HG03175 (cell line): ENCODE results near the gene MBP.

ENCODE experiments used
- ATAC-seq: cut with Tn5 transposase; IDR thresholded peaks from one replicate; pipeline ENCODE4 v1.9.1; 2021; ENCODE audit warnings: mild to moderate bottlenecking, moderate library complexity; ENCODE audit not compliant: unreplicated experiment

Gene MBP

DNA sequence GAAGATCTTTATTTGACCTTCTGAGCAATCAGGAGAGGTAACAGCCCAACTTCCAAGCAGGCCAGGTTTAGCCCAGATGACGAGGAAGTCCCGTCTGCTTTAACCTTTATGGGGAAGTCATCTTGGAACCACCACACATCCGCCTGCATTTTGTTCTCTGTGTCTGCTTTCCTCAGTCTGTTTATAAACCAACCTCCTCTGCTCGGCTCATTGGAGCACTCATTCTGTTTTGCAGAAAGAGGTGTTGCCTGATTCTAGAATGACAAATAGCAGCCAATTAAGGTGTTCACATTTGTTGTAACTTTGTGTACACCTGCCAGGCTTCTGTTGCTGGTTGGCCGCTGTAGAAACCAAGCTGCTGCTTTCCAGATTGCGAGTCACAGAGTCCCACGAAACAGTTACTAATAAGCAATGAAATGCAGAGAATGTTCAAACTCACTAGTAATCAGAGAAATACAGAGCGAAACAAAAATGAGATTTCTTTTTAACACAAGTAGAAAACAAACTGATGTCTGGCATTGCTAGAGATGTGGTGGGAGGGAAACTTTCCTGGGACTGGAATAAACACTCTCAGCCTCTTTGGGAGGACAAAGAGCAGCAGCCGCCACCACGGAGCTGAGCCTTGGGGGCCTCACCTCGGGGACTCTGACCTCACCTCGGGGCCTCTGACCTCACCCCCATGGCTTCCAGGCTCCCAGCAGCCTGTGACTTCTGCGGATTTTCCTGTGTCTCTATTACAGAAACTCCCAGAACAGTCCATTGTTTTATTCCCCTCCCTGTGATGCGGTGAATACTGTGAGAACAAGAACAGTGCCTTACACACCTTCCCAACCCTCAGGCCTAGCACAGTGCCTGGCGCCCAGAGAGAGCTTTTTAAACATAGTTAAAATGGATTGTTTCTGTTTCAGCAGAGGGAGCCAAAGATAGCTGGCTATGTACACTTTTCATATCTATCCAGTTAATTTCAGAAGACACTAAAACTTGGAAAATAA, 64.0 kb downstream of the MBP start:
- peak; percentile 38 for ATAC-seq

GRCh38 chr18:77067291-77068061, 65.1 kb downstream of the MBP start:
- ATAC-seq, result peak; percentile 31

GRCh38 chr18:77066689-77067088, 65.9 kb downstream of the MBP start:
- no peak for ATAC-seq

GRCh38 chr18:77066101-77066500, 66.5 kb downstream of the MBP start:
- ATAC-seq, result no peak

- ATAC-seq, result peak; percentile 28
Measured at GRCh38 chr18:77065221-77065981, 67.2 kb downstream of the MBP start.

GRCh38 chr18:77063260-77063659, 69.3 kb downstream of the MBP start:
- ATAC-seq, result peak; percentile 40

DNA sequence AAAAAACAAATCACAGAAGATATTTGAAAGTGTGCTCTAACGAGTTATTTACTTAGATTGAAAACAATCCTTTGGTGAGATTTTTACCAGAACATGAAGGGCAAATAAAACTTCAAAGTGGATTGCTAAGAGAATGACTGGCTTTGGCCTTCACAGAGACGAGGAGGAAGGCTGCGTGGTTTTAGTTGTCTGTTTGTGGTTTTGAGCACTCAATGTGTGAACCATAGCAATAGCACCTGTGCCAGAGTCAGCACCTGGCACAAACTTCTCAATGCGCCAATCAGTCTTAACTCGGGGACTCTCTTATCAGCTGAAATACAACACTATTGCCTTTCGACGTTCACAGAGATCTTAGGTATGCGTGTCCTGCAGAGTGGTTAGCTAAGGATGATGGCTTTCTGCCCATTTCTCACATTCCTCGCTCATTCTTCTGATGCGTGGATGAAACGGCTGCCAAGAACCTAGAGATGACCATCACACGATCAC, 70.0 kb downstream of the MBP start:
- ATAC-seq, result peak; percentile 67

DNA sequence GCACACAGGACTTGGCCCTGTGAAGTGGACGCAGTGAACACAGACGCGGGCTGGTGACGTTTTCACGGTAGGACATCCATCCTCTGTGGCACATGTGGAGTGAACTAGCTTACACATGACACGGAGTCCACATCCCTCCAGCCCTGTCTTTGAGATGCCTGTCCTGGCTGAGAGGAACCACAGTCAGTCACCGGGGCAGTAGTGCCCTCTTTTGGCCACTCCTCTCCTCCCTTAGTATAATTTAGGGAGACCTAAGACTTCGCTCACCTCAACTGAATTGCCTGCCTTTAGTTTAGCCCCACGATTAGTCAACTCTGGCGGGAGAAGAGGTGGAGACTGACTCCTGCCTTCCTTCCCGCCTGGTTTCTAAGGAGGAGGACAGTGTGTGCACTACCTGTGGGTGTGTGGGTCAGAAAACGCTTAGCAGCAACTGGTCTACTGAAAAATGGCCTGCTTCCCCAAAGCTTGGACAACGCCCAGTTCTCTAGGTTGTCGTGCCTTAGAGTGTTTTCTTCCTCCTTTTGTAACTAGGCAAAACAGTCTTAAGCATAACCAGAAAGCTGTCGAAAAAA, 70.6 kb downstream of the MBP start:
- ATAC-seq, result peak; percentile 48

DNA sequence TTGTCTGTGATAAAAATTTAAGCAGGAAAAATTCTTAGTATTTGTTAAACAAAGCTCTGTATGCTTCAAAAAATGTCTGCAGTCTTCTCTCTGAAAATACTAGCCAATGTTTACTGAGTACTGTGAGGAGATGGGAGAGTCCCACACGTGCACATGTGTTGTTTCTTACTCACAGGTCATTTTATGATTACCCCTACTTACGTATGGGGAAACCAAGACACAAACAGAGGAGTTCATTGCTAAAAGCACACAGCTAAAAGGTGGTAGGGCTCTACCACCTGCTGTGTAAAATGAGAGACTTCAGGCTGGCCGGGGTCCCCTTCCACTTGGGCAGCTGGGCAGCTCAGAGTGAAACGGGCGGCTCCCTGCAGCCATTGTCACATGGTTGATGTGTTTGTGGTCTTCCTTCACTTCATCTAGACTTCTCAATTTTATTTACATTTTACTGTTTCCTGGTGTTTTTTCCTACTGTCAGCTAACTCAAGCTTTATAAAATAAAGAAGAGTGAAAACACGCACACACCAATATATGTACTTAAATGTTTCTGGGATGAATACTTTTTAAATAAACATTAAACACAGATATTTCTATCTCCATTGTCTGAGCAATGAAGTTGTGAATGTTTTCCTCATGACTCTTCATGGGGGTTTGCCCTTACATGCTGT, 71.2 kb downstream of the MBP start:
- ATAC-seq, result no peak

DNA sequence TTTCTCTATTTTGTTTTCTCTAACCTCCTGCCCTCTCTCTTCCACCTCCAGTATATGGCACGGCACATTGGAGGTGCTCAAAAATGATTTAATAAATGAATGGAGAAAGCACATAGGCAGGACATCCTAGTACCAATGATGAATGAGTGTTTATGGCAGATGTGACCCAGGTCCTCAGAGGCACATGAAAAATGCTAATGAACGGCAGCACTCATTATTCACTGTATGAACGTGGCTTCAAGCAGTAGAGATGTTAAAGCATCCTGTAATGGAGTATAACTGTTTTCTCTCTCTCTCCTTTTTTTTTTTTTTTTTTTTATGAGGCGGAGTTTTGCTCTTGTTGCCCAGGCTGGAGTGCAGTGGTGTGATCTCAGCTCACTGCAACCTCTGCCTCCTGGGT, 72.4 kb downstream of the MBP start:
- no peak for ATAC-seq

GRCh38 chr18:77059294-77059916, 73.2 kb downstream of the MBP start:
- no peak for ATAC-seq

- ATAC-seq, result no peak
Measured at GRCh38 chr18:77058290-77058835, 74.2 kb downstream of the MBP start.

- ATAC-seq, result no peak
Measured at GRCh38 chr18:77057006-77057395, 75.6 kb downstream of the MBP start.

GRCh38 chr18:77056344-77057005, 76.1 kb downstream of the MBP start:
- no peak for ATAC-seq

DNA sequence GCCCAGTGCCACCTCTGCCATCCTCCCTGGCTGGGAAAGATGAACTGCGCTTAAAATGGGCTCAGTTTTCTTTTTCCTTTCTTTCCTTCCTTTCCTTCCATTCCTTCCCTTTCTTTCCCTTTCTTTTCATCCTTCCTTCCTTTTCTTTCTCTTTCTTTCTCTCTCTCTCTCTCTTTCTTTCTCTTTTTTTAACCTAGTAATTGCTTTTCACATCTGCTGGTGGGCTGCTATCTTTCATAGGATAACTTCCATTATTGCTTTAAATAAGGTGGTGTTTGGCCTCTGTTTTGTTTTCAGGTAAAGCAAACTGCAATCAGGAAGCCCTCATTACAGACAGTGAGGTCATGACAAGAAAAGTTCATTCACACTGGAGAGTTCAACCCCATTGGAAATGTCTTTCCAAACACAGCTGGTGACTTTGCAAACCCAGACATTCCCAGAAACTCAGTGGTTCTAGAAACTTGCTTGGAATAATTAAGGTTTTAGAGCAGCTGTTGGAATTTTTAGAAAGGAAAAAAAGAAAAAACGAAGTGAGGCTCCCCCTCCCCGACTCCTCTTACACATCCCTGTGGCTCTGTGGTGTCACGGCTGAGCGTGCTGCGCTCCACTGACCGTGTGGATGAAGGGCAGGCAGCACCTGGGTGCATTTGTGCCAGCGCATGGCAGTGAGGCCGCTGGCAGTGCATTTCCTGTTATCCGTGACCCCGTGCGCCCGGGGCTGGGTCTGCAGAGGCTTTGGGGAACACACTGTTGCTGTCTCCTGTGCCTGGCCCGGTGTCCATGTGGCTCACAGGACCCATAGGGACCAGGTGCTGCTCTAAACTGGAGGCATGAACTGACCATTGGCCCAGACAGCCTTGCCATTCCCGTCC, 76.9 kb downstream of the MBP start:
- ATAC-seq, result no peak

GRCh38 chr18:77054606-77055428, 77.8 kb downstream of the MBP start:
- ATAC-seq, result peak; percentile 87

DNA sequence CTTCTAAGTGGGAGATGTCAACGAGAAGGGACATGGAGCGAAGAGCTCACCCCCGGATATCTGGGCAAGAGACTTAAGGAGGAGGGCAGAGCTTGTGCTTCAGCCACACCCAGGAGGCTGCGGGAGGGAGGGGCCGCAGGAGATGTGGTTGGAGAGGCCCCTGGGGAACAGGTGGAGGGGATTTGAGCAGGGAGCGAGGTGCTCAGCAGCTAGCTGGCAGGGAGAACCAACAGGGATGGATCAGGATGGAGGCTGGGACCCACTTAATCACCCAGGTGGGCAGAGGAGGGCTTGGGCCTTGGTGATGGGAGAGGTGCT, 78.3 kb downstream of the MBP start:
- peak; percentile 3 for ATAC-seq
